ENCODE results near the gene WDR27. TPM values are rescaled to one million over a fixed set of nuclear protein-coding genes. Genes with fewer than 3 reads are reported as not detected.

Gene WDR27
- polyA plus RNA-seq, 1 experiment, result 28.7 TPM

DNA sequence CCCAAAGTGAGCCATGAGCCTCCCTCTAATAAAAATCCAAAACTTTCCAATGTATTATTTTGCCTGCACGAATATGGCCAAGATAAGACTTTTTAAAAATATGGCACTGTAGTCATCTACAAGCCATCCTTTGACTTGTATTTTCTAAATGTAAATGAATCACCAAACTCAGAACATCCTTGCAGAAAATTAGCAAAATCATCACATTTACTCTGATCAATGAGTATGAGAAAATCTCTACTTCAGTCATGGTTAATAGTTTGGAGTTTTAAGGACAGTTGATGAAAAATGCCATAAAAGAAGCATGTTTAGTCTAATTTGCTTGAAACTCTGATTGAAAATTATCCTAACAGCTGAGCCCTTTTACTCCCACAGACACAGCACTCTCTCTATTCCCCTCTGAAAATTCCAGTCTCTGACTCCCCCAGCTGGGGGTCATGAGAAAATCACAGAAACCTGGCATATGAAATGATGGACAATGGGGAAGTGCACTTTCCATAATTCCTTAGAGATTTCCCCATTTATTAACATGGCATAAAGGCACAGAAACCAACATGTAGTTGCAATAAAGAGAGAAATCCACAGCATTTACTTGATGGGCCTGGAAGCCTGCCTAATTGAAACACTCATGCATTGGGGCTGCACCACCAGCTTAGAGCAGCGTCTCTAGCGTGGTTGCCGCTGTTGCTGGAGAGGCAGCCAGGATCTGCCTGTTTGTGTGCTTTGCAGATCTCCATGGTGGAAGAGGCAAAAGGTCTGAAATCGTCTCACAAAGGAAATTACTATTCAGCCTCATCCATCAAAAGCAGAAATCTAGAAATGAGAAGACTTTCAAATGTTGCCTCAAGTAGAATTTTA is 214.0 kb downstream of the WDR27 start:
- TF ChIP-seq, protein P1, sequence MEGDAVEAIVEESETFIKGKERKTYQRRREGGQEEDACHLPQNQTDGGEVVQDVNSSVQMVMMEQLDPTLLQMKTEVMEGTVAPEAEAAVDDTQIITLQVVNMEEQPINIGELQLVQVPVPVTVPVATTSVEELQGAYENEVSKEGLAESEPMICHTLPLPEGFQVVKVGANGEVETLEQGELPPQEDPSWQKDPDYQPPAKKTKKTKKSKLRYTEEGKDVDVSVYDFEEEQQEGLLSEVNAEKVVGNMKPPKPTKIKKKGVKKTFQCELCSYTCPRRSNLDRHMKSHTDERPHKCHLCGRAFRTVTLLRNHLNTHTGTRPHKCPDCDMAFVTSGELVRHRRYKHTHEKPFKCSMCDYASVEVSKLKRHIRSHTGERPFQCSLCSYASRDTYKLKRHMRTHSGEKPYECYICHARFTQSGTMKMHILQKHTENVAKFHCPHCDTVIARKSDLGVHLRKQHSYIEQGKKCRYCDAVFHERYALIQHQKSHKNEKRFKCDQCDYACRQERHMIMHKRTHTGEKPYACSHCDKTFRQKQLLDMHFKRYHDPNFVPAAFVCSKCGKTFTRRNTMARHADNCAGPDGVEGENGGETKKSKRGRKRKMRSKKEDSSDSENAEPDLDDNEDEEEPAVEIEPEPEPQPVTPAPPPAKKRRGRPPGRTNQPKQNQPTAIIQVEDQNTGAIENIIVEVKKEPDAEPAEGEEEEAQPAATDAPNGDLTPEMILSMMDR (IDR thresholded peaks at IDR 0.05; ENCODE audit: insufficient read depth, low read depth, low read length), result peak; percentile 27; the same call in 1 of the 2 replicates
- CTCF ChIA-PET, result interaction anchor here (1.2 kb wide), 1 partner anchor 32 kb away, joined by 3 read pairs; no protein-coding TSS in a partner anchor
- no peak for DNase-seq (ENCODE audit: low read depth)
- H3K4me3 ChIP-seq (ENCODE audit: low read depth, low read length), result no peak overlapping the region
- H3K27me3 ChIP-seq (ENCODE audit: control insufficient read depth, insufficient read depth, low read length), result no peaks in the 10 kb centered on the region
- POLR2A ChIA-PET, result no interaction called here
- H3K36me3 ChIP-seq (ENCODE audit: control insufficient read depth, insufficient read depth, low read length), result no peaks in the 10 kb centered on the region

DNA sequence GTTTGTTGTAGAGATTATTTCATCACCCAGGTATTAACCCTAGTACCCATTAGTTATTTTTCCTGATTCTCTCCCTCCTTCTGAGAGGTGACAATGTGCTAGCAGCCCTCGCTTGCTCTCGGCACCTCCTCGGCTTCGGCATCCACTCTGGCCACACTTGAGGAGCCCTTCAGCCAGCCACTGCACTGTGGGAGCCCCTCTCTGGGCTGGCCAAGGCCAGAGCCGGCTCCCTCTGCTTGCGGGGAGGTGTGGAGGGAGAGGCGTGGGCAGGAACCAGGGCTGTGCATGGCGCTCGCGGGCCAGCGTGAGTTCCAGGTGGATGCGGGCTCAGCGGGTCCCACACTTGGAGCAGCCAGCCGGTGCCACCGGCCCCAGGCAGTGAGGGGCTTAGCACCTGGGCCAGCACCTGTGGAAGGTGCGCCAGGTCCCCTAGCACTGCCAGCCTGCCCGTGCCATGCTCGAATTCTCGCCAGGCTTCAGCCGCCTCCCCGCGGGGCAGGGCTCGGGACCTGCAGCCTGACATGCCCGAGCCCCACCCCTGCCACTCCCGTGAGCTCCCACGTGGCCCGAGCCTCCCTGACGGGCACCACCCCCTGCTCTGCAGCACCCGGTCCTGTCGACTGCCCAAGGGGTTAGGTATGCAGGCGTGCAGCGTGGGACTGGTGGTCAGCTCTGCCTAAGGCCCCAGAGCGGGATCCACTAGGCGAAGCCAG is 221.9 kb downstream of the WDR27 start:
- no peak overlapping the region for H3K4me3 ChIP-seq (ENCODE audit: low read depth, low read length)
- DNase-seq (ENCODE audit: low read depth), result no peak
- ChIA-PET CTCF (no interaction called here), POLR2A (no interaction called here)
- no peaks in the 10 kb centered on the region for H3K36me3 ChIP-seq (ENCODE audit: control insufficient read depth, insufficient read depth, low read length)
- TF ChIP-seq, protein P1 (IDR thresholded peaks at IDR 0.05; ENCODE audit: insufficient read depth, low read depth, low read length), result no peak
- no peaks in the 10 kb centered on the region for H3K27me3 ChIP-seq (ENCODE audit: control insufficient read depth, insufficient read depth, low read length)

DNA sequence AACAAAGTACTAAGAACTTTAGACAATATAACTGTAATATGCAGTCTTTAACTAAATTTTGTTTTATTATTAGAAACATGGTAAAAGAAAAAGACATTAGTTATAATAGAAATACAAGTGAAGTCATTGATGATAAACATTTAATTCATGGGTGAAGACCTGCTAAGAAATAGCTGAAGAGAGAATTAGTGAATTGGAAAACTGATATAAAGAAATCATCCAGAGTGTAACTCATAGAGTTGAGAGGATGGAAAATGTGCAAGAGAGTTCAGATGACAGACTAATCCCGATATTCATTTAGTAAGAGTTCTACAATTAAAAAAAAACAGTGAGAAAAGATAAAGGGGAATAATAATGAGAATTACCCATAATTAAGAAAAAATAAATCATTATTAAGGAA is 227.5 kb downstream of the WDR27 start:
- POLR2A ChIA-PET, result no interaction called here
- no peak overlapping the region for H3K4me3 ChIP-seq (ENCODE audit: low read depth, low read length)
- TF ChIP-seq, protein P1 (IDR thresholded peaks at IDR 0.05; ENCODE audit: insufficient read depth, low read depth, low read length), result no peak
- CTCF ChIA-PET, result interaction anchor here (0.6 to 2.3 kb wide), 3 partner anchors 14 to 109 kb away, joined by 3 to 6 read pairs (median 3); no protein-coding TSS in a partner anchor
- no peak for DNase-seq (ENCODE audit: low read depth)
- no peaks in the 10 kb centered on the region for H3K36me3 ChIP-seq (ENCODE audit: control insufficient read depth, insufficient read depth, low read length)
- H3K27me3 ChIP-seq (ENCODE audit: control insufficient read depth, insufficient read depth, low read length), result no peaks in the 10 kb centered on the region

DNA sequence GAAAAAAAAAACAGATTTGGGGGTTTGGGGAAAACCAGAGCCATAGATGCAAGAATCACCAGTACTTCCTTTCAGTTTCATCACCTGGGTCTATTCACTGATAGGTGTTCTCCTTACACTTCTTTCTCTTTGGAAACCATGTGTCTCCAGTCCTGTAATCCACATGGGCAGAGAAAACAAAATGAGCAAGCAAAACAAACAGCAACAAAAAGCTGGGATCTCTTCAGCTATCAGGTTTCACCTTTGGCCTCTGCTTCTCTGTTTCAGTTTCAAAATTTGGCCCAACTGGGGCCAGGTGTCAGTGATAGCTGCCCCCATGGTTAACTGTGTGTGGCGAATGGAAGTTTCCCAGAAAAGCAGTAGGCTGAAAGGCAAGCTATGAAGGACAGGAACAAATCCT is 228.2 kb downstream of the WDR27 start:
- Histone ChIP-seq H3K4me3 (ENCODE audit: low read depth, low read length) (no peak overlapping the region), H3K27me3 (ENCODE audit: control insufficient read depth, insufficient read depth, low read length) (no peaks in the 10 kb centered on the region), H3K36me3 (ENCODE audit: control insufficient read depth, insufficient read depth, low read length) (no peaks in the 10 kb centered on the region)
- POLR2A ChIA-PET, result no interaction called here
- TF ChIP-seq, protein P1 (IDR thresholded peaks at IDR 0.05; ENCODE audit: insufficient read depth, low read depth, low read length), result no peak
- DNase-seq (ENCODE audit: low read depth), result no peak
- CTCF ChIA-PET, result interaction anchor here (0.6 to 2.3 kb wide), 3 partner anchors 13 to 110 kb away, joined by 3 to 6 read pairs (median 3); no protein-coding TSS in a partner anchor

DNA sequence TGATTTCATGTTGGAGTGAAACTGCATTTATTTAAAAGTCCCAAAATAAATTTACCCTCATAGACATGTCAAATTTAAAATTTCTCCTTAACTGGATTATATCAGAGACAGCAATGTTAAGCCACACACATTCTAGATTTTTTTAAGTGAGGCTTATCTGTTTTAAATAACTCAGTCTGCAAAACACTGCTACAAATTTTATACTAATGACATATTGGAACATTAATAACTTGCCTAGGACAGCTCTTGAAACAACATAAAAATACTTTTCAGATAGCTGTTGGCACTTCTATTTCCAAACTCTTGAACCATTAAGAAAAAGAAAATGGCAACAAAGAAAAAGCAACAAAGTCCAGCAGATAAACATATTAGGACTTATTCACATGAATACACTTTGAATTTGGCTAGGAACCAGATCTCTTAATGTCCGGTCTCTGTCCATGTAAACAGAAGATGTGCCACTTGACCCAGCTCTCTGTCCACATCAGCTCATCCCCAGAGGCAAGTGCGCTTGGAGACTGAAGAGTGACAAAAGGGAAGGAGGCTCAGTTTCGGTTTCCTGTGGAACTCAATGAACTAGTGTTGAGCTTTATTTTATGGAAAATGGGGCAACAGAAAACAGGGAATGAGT is 228.9 kb downstream of the WDR27 start:
- Histone ChIP-seq H3K4me3 (ENCODE audit: low read depth, low read length) (no peak overlapping the region), H3K27me3 (ENCODE audit: control insufficient read depth, insufficient read depth, low read length) (no peaks in the 10 kb centered on the region), H3K36me3 (ENCODE audit: control insufficient read depth, insufficient read depth, low read length) (no peaks in the 10 kb centered on the region)
- TF ChIP-seq, protein P1 (IDR thresholded peaks at IDR 0.05; ENCODE audit: insufficient read depth, low read depth, low read length), result no peak
- no peak for DNase-seq (ENCODE audit: low read depth)
- POLR2A ChIA-PET, result no interaction called here
- CTCF ChIA-PET, result interaction anchor here (2.3 kb wide), 1 partner anchor 12 kb away, joined by 6 read pairs; no protein-coding TSS in a partner anchor
